ENCODE results near the gene TSHZ2.
"Not testable (repeated sequence)": the region's sequence is repeated elsewhere in the genome, so short reads cannot be mapped to it uniquely, and the experiment has no call there.

The TSHZ2 gene

GRCh38 chr20:52996130-52996529 lies 24.0 kb downstream of the TSHZ2 start:
- no peak for DNase-seq (ENCODE audit: low read depth)

- DNase-seq (ENCODE audit: low read depth) = no peak
Measured at GRCh38 chr20:52996658-52997057, 24.5 kb downstream of the TSHZ2 start.

GRCh38 chr20:52998268-52998667 lies 26.1 kb downstream of the TSHZ2 start:
- DNase-seq (ENCODE audit: low read depth) = no peak

GRCh38 chr20:52999040-52999439 lies 26.9 kb downstream of the TSHZ2 start:
- DNase-seq (ENCODE audit: low read depth) = no peak

- no peak for DNase-seq (ENCODE audit: low read depth)
Measured at GRCh38 chr20:53001498-53002301, 29.5 kb downstream of the TSHZ2 start.

GRCh38 chr20:53002786-53003185 lies 30.6 kb downstream of the TSHZ2 start:
- DNase-seq (ENCODE audit: low read depth) = no peak

GRCh38 chr20:53003420-53004154 lies 31.4 kb downstream of the TSHZ2 start:
- no peak for DNase-seq (ENCODE audit: low read depth)

- DNase-seq (ENCODE audit: low read depth) = no peak
Measured at GRCh38 chr20:53004267-53004813, 32.2 kb downstream of the TSHZ2 start.

GRCh38 chr20:53009979-53010735 lies 38.0 kb downstream of the TSHZ2 start:
- DNase-seq (ENCODE audit: low read depth) = no peak

- DNase-seq (ENCODE audit: low read depth) = no peak
Measured at GRCh38 chr20:53011640-53012039, 39.5 kb downstream of the TSHZ2 start.

GRCh38 chr20:53013183-53013582 lies 41.0 kb downstream of the TSHZ2 start:
- DNase-seq (ENCODE audit: low read depth) = no peak

- no peak for DNase-seq (ENCODE audit: low read depth)
Measured at GRCh38 chr20:53013847-53014246, 41.7 kb downstream of the TSHZ2 start.

GRCh38 chr20:53016071-53016470 lies 43.9 kb downstream of the TSHZ2 start:
- DNase-seq (ENCODE audit: low read depth) = no peak

GRCh38 chr20:53016534-53017042 lies 44.4 kb downstream of the TSHZ2 start:
- no peak for DNase-seq (ENCODE audit: low read depth)

- DNase-seq (ENCODE audit: low read depth) = no peak
Measured at GRCh38 chr20:53017206-53017605, 45.0 kb downstream of the TSHZ2 start.

- DNase-seq (ENCODE audit: low read depth) = no peak
Measured at GRCh38 chr20:53019464-53019863, 47.3 kb downstream of the TSHZ2 start.

GRCh38 chr20:53020376-53020775 lies 48.2 kb downstream of the TSHZ2 start:
- DNase-seq (ENCODE audit: low read depth) = no peak

GRCh38 chr20:53020834-53021233 lies 48.7 kb downstream of the TSHZ2 start:
- no peak for DNase-seq (ENCODE audit: low read depth)

- DNase-seq (ENCODE audit: low read depth) = no peak
Measured at GRCh38 chr20:53021934-53022333, 49.8 kb downstream of the TSHZ2 start.

- DNase-seq (ENCODE audit: low read depth) = no peak
Measured at GRCh38 chr20:53023732-53024520, 51.8 kb downstream of the TSHZ2 start.

GRCh38 chr20:53024653-53025052 lies 52.5 kb downstream of the TSHZ2 start:
- not testable (repeated sequence) for DNase-seq (ENCODE audit: low read depth)

Data from CMK (cell line).